GM12878 (cell line): Measurements from ENCODE around the gene TSHZ3. TPM values are rescaled to one million over a fixed set of nuclear protein-coding genes. Genes with fewer than 3 reads are reported as not detected.

Experiments
- ATAC-seq: fragments of 200-7000 bp; cut with Tn5 transposase; 3 replicates; pipeline ENCODE4 v1.9.1; 2020; ENCODE audit warnings: mild to moderate bottlenecking, moderate library complexity
- BruUV-seq: library from RNA; stranded (reverse); fragments of 400-500 nt; replicated peaks from 2 replicates; lab custom pipeline; 2021; lab: Mats Ljungman, UMichigan
- CTCF ChIA-PET: fragments of 300-600 bp; sonication (Branson Sonifier 250); formaldehyde crosslinking; extraction: SDS; loops from one replicate; lab custom pipeline; 2021; ENCODE audit warnings: inconsistent platforms; lab: Yijun Ruan, JAX
- POLR2A ChIA-PET: fragments of 350-600 bp; formaldehyde crosslinking; extraction: SDS; loops from one replicate; lab custom pipeline; 2021; ENCODE audit warnings: inconsistent platforms; lab: Charles Lee
- RAD21 ChIA-PET: fragments of 300-600 bp; sonication (Branson Sonifier 250); formaldehyde crosslinking; loops from one replicate; lab custom pipeline; 2023; ENCODE audit warnings: antibody characterized with exemption; ENCODE audit not compliant: unreplicated experiment; lab: Charles Lee
- SMC1A ChIA-PET: fragments of 300-600 bp; sonication (Branson Sonifier 250); formaldehyde crosslinking; loops from one replicate; lab custom pipeline; 2023; ENCODE audit not compliant: unreplicated experiment, uncharacterized antibody; lab: Charles Lee
- DNase-seq: peaks from one replicate; pipeline ENCODE4 v3.0.0-alpha.2; 2011; ENCODE audit warnings: low read depth, low spot score
- FAIRE-seq: peaks from 3 replicates; lab custom pipeline; 2011; peaks lifted over from hg19 to GRCh38; lab: Jason Lieb, UNC
- H2AFZ ChIP-seq: 2 replicates; pipeline ENCODE4 v1.6.0; 2011; ENCODE audit warnings: low read depth, low read length, control low read depth; ENCODE audit not compliant: control insufficient read depth
- H3K27ac ChIP-seq: 2 replicates; pipeline ENCODE4 v1.5.1; 2011; ENCODE audit warnings: control low read depth; ENCODE audit not compliant: control insufficient read depth, insufficient read depth
- H3K27me3 ChIP-seq, 2 experiments: replicated peaks in 1 of 2; 2 replicates each; pipeline versions ENCODE4 v1.6.0 to v1.6.1; 2011; ENCODE audit warnings: low read length in 1 of 2; ENCODE audit not compliant: control insufficient read depth in 2 of 2, insufficient read depth in 2 of 2
- H3K36me3 ChIP-seq, 2 experiments: 2 replicates each; pipeline ENCODE4 v1.5.1; 2011; ENCODE audit warnings: low read length in 1 of 2; ENCODE audit not compliant: control insufficient read depth in 2 of 2, insufficient read depth in 2 of 2
- H3K4me1 ChIP-seq: 2 replicates; pipeline ENCODE4 v1.6.1; 2011; ENCODE audit warnings: mild to moderate bottlenecking, low read length, moderate library complexity, mixed read lengths; ENCODE audit not compliant: control insufficient read depth, insufficient read depth
- H3K4me2 ChIP-seq: 2 replicates; pipeline ENCODE4 v1.6.0; 2011; ENCODE audit warnings: control low read depth; ENCODE audit not compliant: control insufficient read depth, insufficient read depth
- H3K4me3 ChIP-seq: fragments of 200-600 bp; sonication (generic); 2 replicates; pipeline ENCODE4 v1.5.1; 2016
- H3K79me2 ChIP-seq: 2 replicates; pipeline ENCODE4 v1.6.0; 2011; ENCODE audit warnings: low read length; ENCODE audit not compliant: control insufficient read depth, insufficient read depth
- H3K9ac ChIP-seq: 2 replicates; pipeline ENCODE4 v1.8.0; 2011; ENCODE audit warnings: low read length, control low read depth, mixed read lengths; ENCODE audit not compliant: control insufficient read depth, insufficient read depth
- H3K9me3 ChIP-seq: replicated peaks from 3 replicates; pipeline ENCODE4 v1.5.1; 2011; ENCODE audit warnings: mild to moderate bottlenecking, low read length; ENCODE audit not compliant: control insufficient read depth, insufficient read depth
- H4K20me1 ChIP-seq: 2 replicates; pipeline ENCODE4 v1.6.0; 2011; ENCODE audit not compliant: control insufficient read depth, insufficient read depth
- FOS ChIP-seq: IDR thresholded peaks from 3 replicates; pipeline ENCODE4 v1.6.1; 2011; ENCODE audit warnings: borderline replicate concordance; ENCODE audit not compliant: insufficient read length; ENCODE audit errors: extremely low read depth
- HCFC1 ChIP-seq: fragments of 150-350 bp; IDR thresholded peaks from 2 replicates; pipeline ENCODE4 v1.6.1; 2014; ENCODE audit warnings: low read length
- NR2C1 ChIP-seq: fragments of 450-650 bp; IDR thresholded peaks from 2 replicates; pipeline ENCODE4 v1.6.1; 2017; ENCODE audit warnings: antibody characterized with exemption, mild to moderate bottlenecking, moderate library complexity
- PKNOX1 ChIP-seq: fragments of 450-650 bp; IDR thresholded peaks from 2 replicates; pipeline ENCODE4 v1.6.1; 2016; ENCODE audit warnings: mild to moderate bottlenecking
- PRDM15 ChIP-seq: fragments of 450-650 bp; formaldehyde crosslinking; IDR thresholded peaks from 2 replicates; pipeline ENCODE4 v1.4.0; 2020; ENCODE audit warnings: mild to moderate bottlenecking, moderate library complexity
- SIX5 ChIP-seq: IDR thresholded peaks from 2 replicates; pipeline ENCODE4 v1.6.1; 2011; ENCODE audit warnings: mild to moderate bottlenecking, low read depth, low read length, moderate library complexity; ENCODE audit not compliant: severe bottlenecking
- SRF ChIP-seq, 2 experiments: IDR thresholded peaks; 2 replicates each; pipeline ENCODE4 v1.6.1; 2011; ENCODE audit warnings: low read depth in 2 of 2, low read length in 2 of 2, mild to moderate bottlenecking in 1 of 2, moderate library complexity in 1 of 2
- SUPT20H ChIP-seq: IDR thresholded peaks from 2 replicates; pipeline ENCODE4 v1.6.1; 2011; ENCODE audit warnings: low read depth, mild to moderate bottlenecking, low read length, moderate library complexity, borderline replicate concordance; ENCODE audit not compliant: control insufficient read depth
- ZNF274 ChIP-seq: IDR thresholded peaks from one replicate; pipeline ENCODE4 v1.8.0; 2011; ENCODE audit not compliant: insufficient read length, insufficient read depth
- WGBS: methylation state at CpG from one replicate; pipeline ENCODE4 v1.1.6; 2016; ENCODE audit warnings: low lambda C conversion rate; ENCODE audit not compliant: insufficient replicate concordance, insufficient coverage; ENCODE audit errors: missing lambda C conversion rate; 5-methylcytosine and 5-hydroxymethylcytosine counted together
- in situ Hi-C: fragments of 300-500 bp; cut with MboI; formaldehyde crosslinking; loops from 9 replicates; pipeline ENCODE4 v1.14.3; 2018; ENCODE audit warnings: mixed read lengths
- intact Hi-C: fragments of 100-400 bp; cut with micrococcal nuclease; formaldehyde crosslinking; loops from one replicate; pipeline ENCODE4 v1.14.2; 2022; ENCODE audit not compliant: unreplicated experiment
- polyA plus RNA-seq, 11 experiments: library from polyadenylated mRNA; depleted of rRNA in 4 of 11; unstranded in 6 of 11; stranded (reverse) in 5 of 11; fragments of >200 nt; fragmentation: Nextera tagmentation in 4 of 11; fragmentation: Illumina TruSeq in 1 of 11; extraction: Ambion mirVana in 4 of 11; extraction: Trizol in 1 of 11; gene quantifications; 1 replicate in 1 of 11; 2 replicates in 10 of 11; pipeline versions ENCODE4 v1.2.1 to v1.2.3, GENCODE V29; 2011 to 2016; ENCODE audit warnings: inconsistent platforms in 2 of 11, missing spikeins in 2 of 11, low read depth in 1 of 11
- total RNA-seq, 4 experiments: library from RNA; depleted of rRNA in 3 of 4; stranded (reverse); fragments of >200 nt in 3 of 4; fragmentation: Illumina TruSeq in 1 of 4; extraction: Trizol in 1 of 4; gene quantifications; 2 replicates each; pipeline versions ENCODE4 v1.2.1 to v1.2.3, GENCODE V29; 2013 to 2021
- TF ChIP-seq, protein P1 (sequence below): fragments of 450-650 bp; IDR thresholded peaks from 2 replicates; pipeline ENCODE4 v1.6.1; 2017; ENCODE audit warnings: mild to moderate bottlenecking, moderate library complexity
- TF ChIP-seq, protein P2 (sequence below): fragments of 150-350 bp; IDR thresholded peaks from 2 replicates; pipeline ENCODE4 v1.6.1; 2014; ENCODE audit warnings: mild to moderate bottlenecking, low read depth, low read length

TSHZ3 gene
- total and polyA plus RNA-seq, 10 of the 15 experiments (the other 5 are each of a cell fraction or from before 2014, with no cell fraction given) = 0.23 TPM; not detected in 9

GRCh38 chr19:31294189-31294588 is 55.0 kb downstream of the TSHZ3 start (continued):
- no peak for TF ChIP-seq ZNF274

DNA sequence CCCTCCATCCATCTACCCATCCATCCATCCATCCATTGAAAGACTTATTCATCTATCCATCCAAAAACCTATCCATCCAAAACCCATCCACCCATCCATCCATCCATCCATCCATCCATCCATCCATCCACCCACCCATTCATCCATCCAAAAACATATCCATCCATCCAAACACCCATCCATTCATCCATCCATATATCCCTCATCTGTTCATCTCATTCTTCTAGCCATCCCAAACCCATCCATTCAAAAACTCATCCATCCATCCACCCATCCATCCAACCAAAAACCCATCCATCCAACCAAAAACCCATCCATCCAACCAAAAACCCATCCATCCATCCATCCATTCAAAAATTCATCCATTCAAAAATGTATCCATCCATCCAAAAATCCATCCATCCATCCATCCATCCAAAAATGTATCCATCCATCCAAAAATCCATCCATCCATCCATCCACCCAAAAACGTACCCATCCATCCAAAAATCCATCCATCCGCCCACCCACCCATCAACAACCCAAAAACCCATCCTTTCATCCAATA is 56.5 kb downstream of the TSHZ3 start:
- ATAC-seq = no peak
- ChIA-PET POLR2A (no interaction called here), RAD21 (no interaction called here), SMC1A (no interaction called here), CTCF (no interaction called here)
- no peaks in the 10 kb centered on the region for H3K79me2 ChIP-seq
- no peaks in the 10 kb centered on the region for H3K36me3 ChIP-seq
- H3K4me3 ChIP-seq = no peak overlapping the region
- no peak overlapping the region for H2AFZ ChIP-seq
- FAIRE-seq = no peak
- no peak overlapping the region for H3K27ac ChIP-seq
- H4K20me1 ChIP-seq = no peaks in the 10 kb centered on the region
- 17% methylated on average over 2 of the region's 2 CpGs for WGBS
- no peak overlapping the region for H3K4me2 ChIP-seq
- intact Hi-C loops (no loop called here), in situ Hi-C loops (no loop called here)
- BruUV-seq = no TSS peak
- no peaks in the 10 kb centered on the region for H3K4me1 ChIP-seq
- no peaks in the 10 kb centered on the region for H3K27me3 ChIP-seq
- H3K9ac ChIP-seq = no peak overlapping the region
- DNase-seq = no peak
- H3K9me3 ChIP-seq = no peaks in the 10 kb centered on the region; the same call in 2 of the 3 replicates
- TF ChIP-seq, protein P1, sequence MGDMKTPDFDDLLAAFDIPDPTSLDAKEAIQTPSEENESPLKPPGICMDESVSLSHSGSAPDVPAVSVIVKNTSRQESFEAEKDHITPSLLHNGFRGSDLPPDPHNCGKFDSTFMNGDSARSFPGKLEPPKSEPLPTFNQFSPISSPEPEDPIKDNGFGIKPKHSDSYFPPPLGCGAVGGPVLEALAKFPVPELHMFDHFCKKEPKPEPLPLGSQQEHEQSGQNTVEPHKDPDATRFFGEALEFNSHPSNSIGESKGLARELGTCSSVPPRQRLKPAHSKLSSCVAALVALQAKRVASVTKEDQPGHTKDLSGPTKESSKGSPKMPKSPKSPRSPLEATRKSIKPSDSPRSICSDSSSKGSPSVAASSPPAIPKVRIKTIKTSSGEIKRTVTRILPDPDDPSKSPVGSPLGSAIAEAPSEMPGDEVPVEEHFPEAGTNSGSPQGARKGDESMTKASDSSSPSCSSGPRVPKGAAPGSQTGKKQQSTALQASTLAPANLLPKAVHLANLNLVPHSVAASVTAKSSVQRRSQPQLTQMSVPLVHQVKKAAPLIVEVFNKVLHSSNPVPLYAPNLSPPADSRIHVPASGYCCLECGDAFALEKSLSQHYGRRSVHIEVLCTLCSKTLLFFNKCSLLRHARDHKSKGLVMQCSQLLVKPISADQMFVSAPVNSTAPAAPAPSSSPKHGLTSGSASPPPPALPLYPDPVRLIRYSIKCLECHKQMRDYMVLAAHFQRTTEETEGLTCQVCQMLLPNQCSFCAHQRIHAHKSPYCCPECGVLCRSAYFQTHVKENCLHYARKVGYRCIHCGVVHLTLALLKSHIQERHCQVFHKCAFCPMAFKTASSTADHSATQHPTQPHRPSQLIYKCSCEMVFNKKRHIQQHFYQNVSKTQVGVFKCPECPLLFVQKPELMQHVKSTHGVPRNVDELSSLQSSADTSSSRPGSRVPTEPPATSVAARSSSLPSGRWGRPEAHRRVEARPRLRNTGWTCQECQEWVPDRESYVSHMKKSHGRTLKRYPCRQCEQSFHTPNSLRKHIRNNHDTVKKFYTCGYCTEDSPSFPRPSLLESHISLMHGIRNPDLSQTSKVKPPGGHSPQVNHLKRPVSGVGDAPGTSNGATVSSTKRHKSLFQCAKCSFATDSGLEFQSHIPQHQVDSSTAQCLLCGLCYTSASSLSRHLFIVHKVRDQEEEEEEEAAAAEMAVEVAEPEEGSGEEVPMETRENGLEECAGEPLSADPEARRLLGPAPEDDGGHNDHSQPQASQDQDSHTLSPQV = no peak
- TF ChIP-seq FOS = no peak
- no peak for TF ChIP-seq HCFC1
- TF ChIP-seq PRDM15 (CRISPR knock-in tag) = no peak
- no peak for TF ChIP-seq SIX5
- no peak for TF ChIP-seq NR2C1
- TF ChIP-seq SUPT20H = no peak
- TF ChIP-seq PKNOX1 = no peak
- no peak for TF ChIP-seq SRF (IDR thresholded peaks at IDR 0.05; ENCODE audit: low read depth in 2 of 2, low read length in 2 of 2)
- TF ChIP-seq ZNF274 = no peak
- TF ChIP-seq, protein P2, sequence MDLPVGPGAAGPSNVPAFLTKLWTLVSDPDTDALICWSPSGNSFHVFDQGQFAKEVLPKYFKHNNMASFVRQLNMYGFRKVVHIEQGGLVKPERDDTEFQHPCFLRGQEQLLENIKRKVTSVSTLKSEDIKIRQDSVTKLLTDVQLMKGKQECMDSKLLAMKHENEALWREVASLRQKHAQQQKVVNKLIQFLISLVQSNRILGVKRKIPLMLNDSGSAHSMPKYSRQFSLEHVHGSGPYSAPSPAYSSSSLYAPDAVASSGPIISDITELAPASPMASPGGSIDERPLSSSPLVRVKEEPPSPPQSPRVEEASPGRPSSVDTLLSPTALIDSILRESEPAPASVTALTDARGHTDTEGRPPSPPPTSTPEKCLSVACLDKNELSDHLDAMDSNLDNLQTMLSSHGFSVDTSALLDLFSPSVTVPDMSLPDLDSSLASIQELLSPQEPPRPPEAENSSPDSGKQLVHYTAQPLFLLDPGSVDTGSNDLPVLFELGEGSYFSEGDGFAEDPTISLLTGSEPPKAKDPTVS = no peak
